ENCODE data around the gene CFB. TPM values are rescaled to one million over a fixed set of nuclear protein-coding genes. Genes with fewer than 3 reads are reported as not detected.

Gene CFB
- total RNA-seq, 1 experiment from 2014 or later: 0.31 TPM

DNA sequence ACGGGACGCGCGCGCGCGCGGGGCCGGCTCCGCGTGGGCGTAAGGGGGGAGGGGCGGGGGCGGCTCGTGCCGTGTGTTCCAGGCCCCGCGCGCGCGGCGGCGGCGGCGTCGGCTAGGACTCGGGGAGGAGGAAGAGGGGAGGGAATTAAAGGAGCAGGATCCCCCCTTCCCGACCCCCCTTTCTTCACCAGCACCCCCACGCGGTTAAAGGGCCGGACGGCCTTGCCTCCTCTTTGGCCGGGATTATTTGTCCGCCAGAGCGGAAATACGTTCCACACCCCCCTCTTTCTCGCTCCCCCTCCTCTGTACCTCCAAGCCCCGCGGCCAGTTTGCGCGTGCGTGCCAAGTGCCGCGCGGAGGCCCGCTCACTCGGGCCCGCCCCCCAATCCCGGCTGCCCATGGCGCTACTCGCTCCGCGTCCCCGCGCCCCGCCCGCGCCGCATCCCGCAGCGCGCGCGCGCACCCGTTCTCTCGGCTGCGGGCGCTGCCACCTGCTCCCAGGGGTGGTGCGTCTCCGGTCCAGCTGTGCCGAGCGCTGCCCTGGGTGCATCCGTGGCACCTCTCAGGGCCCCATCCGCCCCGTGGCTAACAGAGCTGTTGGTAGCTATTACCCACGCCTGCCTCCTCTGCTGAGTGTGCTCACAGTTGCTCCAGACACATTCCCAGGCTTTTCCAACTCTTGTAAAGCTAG, 43.8 kb upstream of the CFB start, which contains the start of gene ZBTB12:
Gene ZBTB12 (minus strand): TSS at position 134 of the 691 bp plus-strand sequence. CDS start 781 bp downstream, outside the sequence.
- H3K27me3 ChIP-seq (ENCODE audit: insufficient read depth, low read length): no peaks in the 10 kb centered on the region
- no peak within 1 kb of the TSS for H4K8ac ChIP-seq (replicated peaks; ENCODE audit: insufficient read length, low read depth, low read length)
- Mint-ChIP-seq H3K4me3 (peak within 1 kb of the TSS; percentile 66 to 83), H3K36me3 (ENCODE audit: insufficient read depth in 1 of 3, low read depth in 3 of 3) (peaks cover 6 to 11% (median 11%) of the 10 kb centered on the region in 3 experiments), H3K9me3 (no peaks in the 10 kb centered on the region; a peak in 1 of 5 replicates), H3K27ac (peak within 1 kb of the TSS; percentile 35 to 80 (median 70); a peak in 6 of 7 replicates), H3K4me1 (peaks cover 27 to 43% of the 10 kb centered on the region in 2 experiments), H3K27me3 (ENCODE audit: low read depth) (no peaks in the 10 kb centered on the region; the same call in 1 of the 2 replicates)
- WGBS (ENCODE audit: extremely low coverage, insufficient read length, low lambda C conversion rate): no CpG with 5 or more reads among the region's 77 CpGs
- H2BK120ac ChIP-seq (ENCODE audit: low read depth, low read length, poor library complexity, severe bottlenecking): no peak within 1 kb of the TSS
- DNase-seq: peak; percentile 94
- no peak within 1 kb of the TSS for H4K91ac ChIP-seq (ENCODE audit: insufficient read length, low read depth, low read length)
- no peak within 1 kb of the TSS for H4K5ac ChIP-seq (ENCODE audit: insufficient read length, low read depth, low read length)
- no peaks in the 10 kb centered on the region for H3K79me1 ChIP-seq (ENCODE audit: insufficient read depth, low read depth, low read length, poor library complexity, severe bottlenecking)
- no peak within 1 kb of the TSS for H3K23ac ChIP-seq (ENCODE audit: insufficient read length, low read depth, low read length)
- peak within 1 kb of the TSS; percentile 41 for H3K18ac ChIP-seq (ENCODE audit: insufficient read length, low read depth, low read length)
- no peak within 1 kb of the TSS for H2AFZ ChIP-seq (ENCODE audit: low read length)
- no peaks in the 10 kb centered on the region for H3K9me3 ChIP-seq (ENCODE audit: control insufficient read depth, low read depth, low read length)
- no peak within 1 kb of the TSS for H2AK5ac ChIP-seq (ENCODE audit: insufficient read length, low read length)
- no peaks in the 10 kb centered on the region; the same call in 1 of the 2 replicates for H3K4me1 ChIP-seq (ENCODE audit: insufficient read depth, low read length)
- H3K27ac ChIP-seq (ENCODE audit: insufficient read length, low read depth, low read length): no peak within 1 kb of the TSS
- H2BK12ac ChIP-seq (ENCODE audit: insufficient read length, low read depth, low read length): no peak within 1 kb of the TSS
- H3K9ac ChIP-seq (ENCODE audit: extremely low read depth, insufficient read length, low read length): peak within 1 kb of the TSS; percentile 17
- H3K79me2 ChIP-seq (ENCODE audit: insufficient read depth, low read length): no peaks in the 10 kb centered on the region
- H2BK20ac ChIP-seq (ENCODE audit: low read depth, low read length, poor library complexity, severe bottlenecking): no peak within 1 kb of the TSS
- no peak within 1 kb of the TSS for H2BK15ac ChIP-seq (ENCODE audit: low read depth, low read length)
- H3K4me2 ChIP-seq (ENCODE audit: insufficient read depth, insufficient read length, low read length): peak within 1 kb of the TSS; percentile 72
- H3K14ac ChIP-seq (ENCODE audit: insufficient read depth, low read length): peak within 1 kb of the TSS; percentile 49; the same call in 1 of the 2 replicates
- no peaks in the 10 kb centered on the region for H4K20me1 ChIP-seq (ENCODE audit: control insufficient read depth, insufficient read depth, insufficient read length)
- no peak within 1 kb of the TSS for H3K4ac ChIP-seq (ENCODE audit: low read depth, low read length)
- no peak within 1 kb of the TSS for H3T11ph ChIP-seq (ENCODE audit: low read length)
- no peak within 1 kb of the TSS for H2BK5ac ChIP-seq (ENCODE audit: insufficient read length, low read length)
- no peak within 1 kb of the TSS for H3K56ac ChIP-seq (ENCODE audit: insufficient read length, low read depth, low read length)
- H3K23me2 ChIP-seq (ENCODE audit: insufficient read length, low read depth, low read length, poor library complexity, severe bottlenecking): peaks cover 7% of the 10 kb centered on the region
- TF ChIP-seq, protein P1, sequence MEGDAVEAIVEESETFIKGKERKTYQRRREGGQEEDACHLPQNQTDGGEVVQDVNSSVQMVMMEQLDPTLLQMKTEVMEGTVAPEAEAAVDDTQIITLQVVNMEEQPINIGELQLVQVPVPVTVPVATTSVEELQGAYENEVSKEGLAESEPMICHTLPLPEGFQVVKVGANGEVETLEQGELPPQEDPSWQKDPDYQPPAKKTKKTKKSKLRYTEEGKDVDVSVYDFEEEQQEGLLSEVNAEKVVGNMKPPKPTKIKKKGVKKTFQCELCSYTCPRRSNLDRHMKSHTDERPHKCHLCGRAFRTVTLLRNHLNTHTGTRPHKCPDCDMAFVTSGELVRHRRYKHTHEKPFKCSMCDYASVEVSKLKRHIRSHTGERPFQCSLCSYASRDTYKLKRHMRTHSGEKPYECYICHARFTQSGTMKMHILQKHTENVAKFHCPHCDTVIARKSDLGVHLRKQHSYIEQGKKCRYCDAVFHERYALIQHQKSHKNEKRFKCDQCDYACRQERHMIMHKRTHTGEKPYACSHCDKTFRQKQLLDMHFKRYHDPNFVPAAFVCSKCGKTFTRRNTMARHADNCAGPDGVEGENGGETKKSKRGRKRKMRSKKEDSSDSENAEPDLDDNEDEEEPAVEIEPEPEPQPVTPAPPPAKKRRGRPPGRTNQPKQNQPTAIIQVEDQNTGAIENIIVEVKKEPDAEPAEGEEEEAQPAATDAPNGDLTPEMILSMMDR (conservative IDR thresholded peaks at IDR 0.05): no peak
